Transverse colon (tissue), 4 donors: ENCODE data around the gene PLEKHG4. TPM values are rescaled to one million over a fixed set of nuclear protein-coding genes. Genes with fewer than 3 reads are reported as not detected.

Experiments used
- DNase-seq: peaks from one replicate; pipeline ENCODE4 v3.0.0-alpha.2; 2019
- H3K27ac ChIP-seq, 4 donors: fragments of 200-600 bp; sonication (generic); 2 replicates each; pipeline ENCODE4 v1.5.1; 2016 to 2018; ENCODE audit warnings: inconsistent platforms in 4 of 4
- H3K27me3 ChIP-seq: fragments of 200-600 bp; sonication (generic); 2 replicates; pipeline ENCODE4 v1.5.1; 2017; ENCODE audit warnings: inconsistent platforms
- H3K36me3 ChIP-seq, 4 donors: fragments of 200-600 bp; sonication (generic); 2 replicates each; pipeline ENCODE4 v1.5.1; 2017 to 2019; ENCODE audit warnings: inconsistent platforms in 4 of 4
- H3K4me1 ChIP-seq, 4 donors: fragments of 200-600 bp; sonication (generic); 2 replicates each; pipeline ENCODE4 v1.5.1; 2017 to 2020; ENCODE audit warnings: inconsistent platforms in 4 of 4
- H3K4me3 ChIP-seq, 4 donors: fragments of 200-600 bp; sonication (generic); 1 replicate in 1 of 4; 2 replicates in 3 of 4; pipeline versions ENCODE4 v1.5.1 to v1.6.1; 2017 to 2019; ENCODE audit warnings: inconsistent platforms in 4 of 4
- H3K9me3 ChIP-seq, 2 donors: fragments of 200-600 bp; sonication (generic); 2 replicates each; pipeline ENCODE4 v1.5.1; 2017 to 2019; ENCODE audit warnings: inconsistent platforms in 2 of 2
- EP300 ChIP-seq: sonication (generic); formaldehyde crosslinking; IDR thresholded peaks from one replicate; pipeline ENCODE4 v1.6.1; 2017; ENCODE audit warnings: antibody characterized with exemption, low read depth
- POLR2A ChIP-seq: fragments of 450-650 bp; IDR thresholded peaks from one replicate; pipeline ENCODE4 v1.6.1; 2016; ENCODE audit warnings: antibody characterized with exemption, mild to moderate bottlenecking, moderate library complexity
- POLR2AphosphoS5 ChIP-seq, 3 donors: sonication (generic); formaldehyde crosslinking; IDR thresholded peaks; one replicate each; pipeline ENCODE4 v1.6.1; 2016; ENCODE audit warnings: antibody characterized with exemption in 3 of 3
- WGBS, 2 donors: methylation state at CpG; one replicate each; pipeline ENCODE4 v1.1.5; 2018; ENCODE audit warnings: low coverage in 1 of 2; 5-methylcytosine and 5-hydroxymethylcytosine counted together
- in situ Hi-C, 4 donors: fragments of 200-750 bp; cut with MboI; loops; one replicate each; pipeline versions ENCODE4 v1.15.0 to v1.15.1; 2017; ENCODE audit warnings: low sequenced_read_pairs in 3 of 4, low pct_ligation_motif_present in 1 of 4, low pct_unique_long_range_greater_than_20kb in 1 of 4
- intact Hi-C: fragments of 100-400 bp; cut with DNase I; formaldehyde crosslinking; loops from one replicate; pipeline ENCODE4 v1.15.1; 2023; ENCODE audit warnings: low total_unique reads
- total RNA-seq, 4 donors: library from RNA; depleted of rRNA; stranded (reverse); fragments of >200 nt; gene quantifications; one replicate each; pipeline ENCODE4 v1.1.0, GENCODE V29; 2016
- TF ChIP-seq, protein P1 (sequence below), 5 experiments: fragments of 200-600 bp in 3 of 5; fragments of 450-650 bp in 2 of 5; sonication (generic) in 3 of 5; IDR thresholded peaks; 1 replicate in 2 of 5; 2 replicates in 3 of 5; pipeline ENCODE4 v1.5.1; 2016 to 2017; ENCODE audit warnings: antibody characterized with exemption in 5 of 5, inconsistent platforms in 3 of 5, mild to moderate bottlenecking in 2 of 5, moderate library complexity in 1 of 5

The PLEKHG4 gene
- total RNA-seq, 4 donors from 2014 or later, result 0.80 to 12.2 (median 8.7) TPM

DNA sequence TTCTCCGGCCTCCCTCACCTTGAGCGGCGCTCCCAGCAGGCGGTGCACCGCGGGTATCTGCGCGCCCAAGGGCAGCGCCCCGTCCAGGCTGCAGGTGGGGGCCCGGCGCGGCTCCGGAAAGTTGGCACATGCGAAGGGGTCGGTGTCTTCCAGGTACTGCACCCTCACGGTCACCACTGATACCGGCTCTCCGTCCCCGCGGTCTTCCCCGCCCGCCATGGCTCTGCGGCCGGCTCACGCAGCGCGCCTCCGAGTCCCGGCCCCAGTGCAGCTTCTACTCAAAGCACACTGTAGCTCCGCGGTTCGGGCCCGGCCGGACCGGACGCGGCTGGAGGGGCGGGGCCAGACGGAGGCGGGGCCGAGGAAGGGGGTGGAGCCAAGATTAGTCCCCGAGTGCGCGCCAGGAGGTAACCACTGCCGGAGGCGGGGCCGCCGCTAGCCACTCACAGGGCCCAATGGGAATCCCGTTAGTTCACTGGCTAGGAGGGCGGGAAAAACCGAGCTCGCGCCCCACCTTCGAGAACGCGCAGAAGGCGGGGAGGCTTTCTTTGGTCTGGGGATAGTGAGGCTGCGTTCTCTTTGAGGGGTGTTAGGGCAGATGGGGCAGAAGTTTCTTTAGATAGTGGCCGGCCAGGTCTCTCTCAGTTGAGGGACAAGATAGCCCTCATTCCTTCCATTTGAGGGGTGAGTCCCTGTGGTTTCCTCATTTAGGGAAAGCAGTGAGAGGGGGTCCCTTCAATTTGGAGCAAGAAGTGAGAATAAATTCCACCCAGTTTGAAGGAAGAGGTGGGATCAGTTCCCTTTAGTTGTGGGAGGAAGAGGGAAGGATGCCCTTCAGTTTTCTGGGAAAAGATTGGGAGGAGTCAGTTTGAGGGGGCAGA, 31.9 kb upstream of the PLEKHG4 start, which contains the start of gene FHOD1:
TSS of gene FHOD1 (minus strand) at position 290 of the 881 bp plus-strand sequence. CDS start at position 219, 71 bp downstream.
- TF ChIP-seq POLR2A (peak; percentile 87), POLR2AphosphoS5 (IDR thresholded peaks at IDR 0.05) (peak; percentile 93 to 98 (median 94)), EP300 (no peak)
- TF ChIP-seq, protein P1, sequence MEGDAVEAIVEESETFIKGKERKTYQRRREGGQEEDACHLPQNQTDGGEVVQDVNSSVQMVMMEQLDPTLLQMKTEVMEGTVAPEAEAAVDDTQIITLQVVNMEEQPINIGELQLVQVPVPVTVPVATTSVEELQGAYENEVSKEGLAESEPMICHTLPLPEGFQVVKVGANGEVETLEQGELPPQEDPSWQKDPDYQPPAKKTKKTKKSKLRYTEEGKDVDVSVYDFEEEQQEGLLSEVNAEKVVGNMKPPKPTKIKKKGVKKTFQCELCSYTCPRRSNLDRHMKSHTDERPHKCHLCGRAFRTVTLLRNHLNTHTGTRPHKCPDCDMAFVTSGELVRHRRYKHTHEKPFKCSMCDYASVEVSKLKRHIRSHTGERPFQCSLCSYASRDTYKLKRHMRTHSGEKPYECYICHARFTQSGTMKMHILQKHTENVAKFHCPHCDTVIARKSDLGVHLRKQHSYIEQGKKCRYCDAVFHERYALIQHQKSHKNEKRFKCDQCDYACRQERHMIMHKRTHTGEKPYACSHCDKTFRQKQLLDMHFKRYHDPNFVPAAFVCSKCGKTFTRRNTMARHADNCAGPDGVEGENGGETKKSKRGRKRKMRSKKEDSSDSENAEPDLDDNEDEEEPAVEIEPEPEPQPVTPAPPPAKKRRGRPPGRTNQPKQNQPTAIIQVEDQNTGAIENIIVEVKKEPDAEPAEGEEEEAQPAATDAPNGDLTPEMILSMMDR (IDR thresholded peaks at IDR 0.05), result no peak
- Histone ChIP-seq H3K9me3 (no peaks in the 10 kb centered on the region), H3K27ac (peak within 1 kb of the TSS; percentile 94 to 95 (median 94)), H3K4me3 (peak within 1 kb of the TSS; percentile 57 to 84 (median 63)), H3K4me1 (peaks cover 29 to 51% (median 45%) of the 10 kb centered on the region in 4 donors), H3K27me3 (peaks cover 33% of the 10 kb centered on the region), H3K36me3 (no peaks in the 10 kb centered on the region)
- 0% methylated on average over 39 of the region's 60 CpGs; no CpG with 5 or more reads in 1 of the 2 donors for WGBS, 2 donors
- peak; percentile 100 for DNase-seq
- in situ Hi-C loops, result no loop called here
- intact Hi-C loops, result no loop called here

DNA sequence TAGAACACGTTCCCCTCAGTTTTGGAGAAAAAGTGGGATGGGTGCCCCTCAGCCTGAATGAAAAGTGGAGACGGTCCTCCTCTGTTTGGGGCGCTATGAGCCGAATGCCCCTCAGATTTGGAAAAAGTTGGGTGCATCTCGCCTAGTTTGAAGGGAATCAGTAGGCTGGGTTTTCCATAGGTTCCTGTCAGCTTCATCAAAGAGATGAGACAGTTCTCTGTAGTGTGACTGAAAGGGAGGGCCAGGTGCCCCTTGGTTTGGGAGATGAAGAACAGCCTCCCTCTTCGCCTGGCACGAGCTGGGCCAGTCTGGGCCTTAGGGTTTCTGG, 31.3 kb upstream of the PLEKHG4 start:
- DNase-seq, result no peak
- in situ Hi-C loops, result no loop called here
- WGBS, 2 donors, result 4% methylated on average over 7 of the region's 7 CpGs; no CpG with 5 or more reads in 1 of the 2 donors
- Histone ChIP-seq H3K27ac (peak overlapping the region in 2 of 4 donors; percentile 94 to 95), H3K4me3 (peak overlapping the region; percentile 15 to 84 (median 39)), H3K27me3 (peaks cover 33% of the 10 kb centered on the region), H3K36me3 (no peaks in the 10 kb centered on the region), H3K9me3 (no peaks in the 10 kb centered on the region), H3K4me1 (peaks cover 29 to 47% (median 42%) of the 10 kb centered on the region in 4 donors)
- TF ChIP-seq POLR2A, result no peak
- no peak for TF ChIP-seq POLR2AphosphoS5 (IDR thresholded peaks at IDR 0.05)
- no peak for TF ChIP-seq EP300
- TF ChIP-seq, protein P1 (IDR thresholded peaks at IDR 0.05), result no peak
- intact Hi-C loops, result no loop called here

DNA sequence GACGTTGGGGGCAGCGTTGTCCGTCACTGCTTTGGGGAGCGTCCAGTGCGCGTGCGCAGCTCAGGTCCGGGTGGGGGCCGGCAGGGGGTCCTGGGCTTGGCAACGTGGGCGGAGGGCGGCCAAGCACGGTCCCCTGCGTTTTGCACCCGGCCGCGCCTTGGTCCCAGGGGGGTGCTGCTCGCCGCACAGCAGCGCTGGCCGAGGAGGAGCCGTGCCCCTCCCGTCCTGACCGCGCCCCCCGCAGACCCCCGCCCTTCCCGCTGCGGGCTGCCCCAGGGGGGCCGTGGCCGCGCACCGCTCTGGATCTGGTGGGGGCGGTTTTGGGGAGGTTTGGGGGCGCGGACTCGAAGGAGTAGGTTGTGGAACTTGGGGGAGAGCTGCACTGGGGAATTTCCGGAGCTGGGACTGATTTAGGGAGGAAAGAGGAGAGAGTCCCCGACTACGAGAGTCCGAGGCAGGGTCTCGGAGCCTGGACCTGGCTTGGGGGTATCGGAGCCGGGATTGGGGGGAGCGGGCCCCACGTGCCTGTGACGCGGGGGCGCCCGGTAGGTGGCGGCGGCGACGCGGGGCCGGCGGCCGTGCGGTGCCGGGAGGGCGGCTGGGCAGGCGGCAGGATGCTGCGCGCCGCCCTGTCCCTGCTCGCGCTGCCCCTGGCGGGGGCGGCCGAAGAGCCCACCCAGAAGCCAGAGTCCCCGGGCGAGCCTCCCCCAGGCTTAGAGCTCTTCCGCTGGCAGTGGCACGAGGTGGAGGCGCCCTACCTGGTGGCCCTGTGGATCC, 30.7 kb upstream of the PLEKHG4 start, which contains the start of gene SLC9A5:
TSS of gene SLC9A5 (plus strand) at position 579 of the 777 bp plus-strand sequence. CDS start at position 615, 36 bp downstream.
- intact Hi-C loops, result no loop called here
- Histone ChIP-seq H3K27me3 (peaks cover 33% of the 10 kb centered on the region), H3K27ac (peak within 1 kb of the TSS; percentile 14 to 95 (median 94)), H3K36me3 (no peaks in the 10 kb centered on the region), H3K9me3 (no peaks in the 10 kb centered on the region), H3K4me1 (peaks cover 29 to 42% (median 39%) of the 10 kb centered on the region in 4 donors), H3K4me3 (peak within 1 kb of the TSS; percentile 15 to 84 (median 39))
- in situ Hi-C loops, result no loop called here
- WGBS, 2 donors, result 0 to 1% methylated on average over 8 to 60 of the region's 75 CpGs
- TF ChIP-seq, protein P1 (IDR thresholded peaks at IDR 0.05), result peak in 1 of 5 experiments; percentile 16
- TF ChIP-seq EP300, result no peak
- TF ChIP-seq POLR2A, result no peak
- no peak for TF ChIP-seq POLR2AphosphoS5 (IDR thresholded peaks at IDR 0.05)
- DNase-seq, result no peak
